NCI-H2029 treated with DMSO at 0.1 percent for 48 hours (cell line): ENCODE data around the gene PPP1CA.

ENCODE experiments used
- DNase-seq: peaks from one replicate; lab custom pipeline; 2025; lab: John Stamatoyannopoulos, UW

Gene PPP1CA

DNA sequence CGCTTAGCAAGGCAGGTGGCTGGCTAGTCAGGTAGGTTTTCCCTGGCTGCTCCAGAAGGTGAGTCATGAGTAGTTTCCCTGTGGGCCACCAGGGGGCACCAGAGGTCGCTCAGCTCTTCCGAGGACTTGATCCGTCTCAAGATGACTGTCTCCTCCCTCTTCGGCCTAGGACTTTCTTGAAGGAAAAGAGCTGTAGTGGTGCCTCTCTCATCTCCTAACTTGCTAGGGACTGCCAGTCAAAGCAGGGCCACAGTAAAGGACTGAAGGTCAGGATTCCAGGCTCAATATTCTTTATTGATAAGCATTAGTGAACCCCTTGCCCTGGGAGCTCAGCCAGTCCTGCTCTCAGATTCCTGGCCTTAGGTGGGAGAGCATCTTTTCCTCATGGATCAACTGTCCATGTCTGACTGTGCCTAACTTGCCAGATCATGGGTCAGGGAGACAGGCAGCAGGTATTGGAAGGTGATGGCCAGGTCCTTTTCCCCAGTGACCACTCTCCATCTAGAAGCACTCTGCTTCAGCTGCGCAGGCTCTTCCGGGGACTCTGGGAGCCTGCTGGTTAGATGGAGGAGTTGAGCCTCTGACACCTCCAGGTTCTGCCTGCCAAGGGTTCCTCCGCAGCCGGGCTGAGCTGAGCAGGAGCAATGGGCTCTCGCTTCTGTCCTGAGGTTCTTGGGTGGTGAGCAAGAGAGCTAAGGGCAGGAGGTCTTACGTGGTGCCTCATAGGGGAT is 50.2 kb downstream of the PPP1CA start:
- DNase-seq: peak; percentile 65

DNA sequence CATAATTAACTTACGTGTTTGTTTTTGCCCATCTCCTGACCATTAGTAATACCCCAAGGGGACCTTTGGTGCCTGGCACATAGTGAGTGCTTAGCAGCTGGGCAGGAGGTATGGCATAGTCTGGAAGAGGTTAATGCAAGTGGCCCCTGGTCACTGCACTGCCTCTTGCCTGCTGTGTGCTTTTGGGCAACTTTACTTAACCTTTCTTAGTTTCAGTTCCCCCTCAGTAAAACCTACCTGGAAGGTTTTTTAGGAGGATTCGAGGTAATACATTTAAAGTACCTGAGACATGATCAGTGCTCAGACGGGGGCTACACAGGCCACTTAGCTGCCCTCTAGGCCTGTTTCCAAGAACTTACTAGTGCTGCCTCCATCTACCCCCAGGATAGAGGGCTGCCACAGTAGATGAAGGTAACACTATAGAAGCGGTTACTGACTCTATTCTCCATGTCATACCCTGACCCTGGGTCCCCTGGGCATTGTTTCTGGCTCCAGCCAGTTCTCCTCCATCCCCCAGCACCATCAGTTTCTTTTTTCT is 51.7 kb downstream of the PPP1CA start:
- no peak for DNase-seq

DNA sequence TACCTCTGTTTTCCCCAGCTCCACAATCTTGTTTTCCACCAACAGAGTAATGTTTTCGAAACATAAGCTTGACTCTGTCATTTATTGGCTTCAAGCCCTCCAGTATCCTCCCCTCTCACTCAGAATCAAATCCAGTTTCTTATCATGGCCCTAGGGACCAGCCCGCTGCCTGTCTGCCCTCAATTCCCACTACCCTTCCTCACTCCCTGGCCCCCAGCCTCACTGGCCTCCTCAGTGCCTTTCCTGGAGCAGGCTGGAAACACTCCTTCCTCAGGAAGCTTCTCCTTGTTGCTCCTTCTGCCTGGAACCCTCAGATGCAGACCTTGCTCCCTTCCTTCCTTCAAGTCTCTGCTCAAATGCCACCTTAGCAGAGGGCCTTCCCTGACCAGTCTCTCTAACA is 52.2 kb downstream of the PPP1CA start:
- no peak for DNase-seq

DNA sequence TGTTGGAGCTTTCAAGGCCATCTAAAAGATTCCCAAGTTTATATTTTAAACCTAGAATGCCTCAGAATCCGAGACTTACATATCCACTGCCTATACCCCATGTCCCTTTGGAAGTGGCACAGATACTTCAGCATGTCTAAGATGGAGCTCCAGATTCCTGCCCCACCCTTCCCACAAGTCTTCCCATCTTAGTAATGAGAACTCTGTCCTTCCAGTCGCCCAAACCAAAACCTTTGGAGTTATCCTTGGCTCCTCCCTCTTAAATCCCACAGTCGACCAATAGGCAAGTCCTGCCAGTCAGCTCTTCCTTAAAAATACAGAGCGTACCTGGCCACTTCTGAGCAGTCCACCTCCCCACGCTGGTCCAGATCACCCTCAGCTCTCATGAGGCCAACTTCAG is 52.6 kb downstream of the PPP1CA start:
- no peak for DNase-seq
